ENCODE results near the gene CEP112.

The CEP112 gene

GRCh38 chr17:66152756-66153155 is 39.2 kb downstream of the CEP112 start:
- TF ChIP-seq CTCF (IDR thresholded peaks at IDR 0.05) = no peak
- no peak for TF ChIP-seq ZFX (IDR thresholded peaks at IDR 0.05; ENCODE audit: borderline replicate concordance)
- no peak overlapping the region for H3K27ac ChIP-seq

DNA sequence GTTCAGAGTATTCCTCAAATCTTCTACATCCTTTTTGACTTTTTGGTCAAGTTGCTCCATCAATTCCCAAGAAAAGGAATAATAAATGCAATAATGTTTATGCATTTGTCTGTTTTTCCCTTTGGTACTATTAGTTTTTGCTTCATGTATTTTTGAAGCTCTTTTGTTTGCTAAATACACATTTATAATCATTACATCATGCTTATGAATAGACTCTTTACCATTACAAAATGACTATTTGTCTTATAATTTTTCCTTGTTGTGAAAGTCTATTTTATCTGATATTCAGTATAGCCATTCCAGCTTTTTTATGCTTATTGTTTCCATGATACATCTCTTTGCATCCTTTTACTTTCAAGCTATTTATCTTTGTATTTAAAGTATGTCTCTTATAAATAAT is 41.2 kb downstream of the CEP112 start:
- H3K27ac ChIP-seq = no peak overlapping the region
- TF ChIP-seq ZFX (IDR thresholded peaks at IDR 0.05; ENCODE audit: borderline replicate concordance) = no peak
- TF ChIP-seq CTCF (IDR thresholded peaks at IDR 0.05) = no peak

DNA sequence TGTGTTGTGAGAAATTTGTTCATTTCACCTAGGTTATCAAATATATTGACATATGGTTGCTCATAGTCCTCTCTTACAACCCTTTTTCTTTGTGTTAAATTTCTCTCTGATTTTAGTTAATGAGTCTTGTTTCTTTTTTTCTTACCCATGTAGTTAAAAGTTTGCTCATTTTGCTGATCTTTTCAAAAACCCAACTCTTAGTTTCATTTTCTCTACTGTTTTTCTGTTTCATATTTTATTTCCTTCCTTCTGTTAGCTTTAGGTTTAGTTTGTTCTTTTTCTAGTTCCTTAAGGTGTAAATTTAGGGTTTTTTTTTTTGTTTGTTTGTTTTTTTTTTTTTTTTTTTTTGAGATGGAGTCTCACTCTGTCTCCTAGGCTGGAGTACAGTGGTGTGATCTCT is 42.4 kb downstream of the CEP112 start:
- H3K27ac ChIP-seq = no peak overlapping the region
- no peak for TF ChIP-seq CTCF (IDR thresholded peaks at IDR 0.05)
- no peak for TF ChIP-seq ZFX (IDR thresholded peaks at IDR 0.05; ENCODE audit: borderline replicate concordance)

DNA sequence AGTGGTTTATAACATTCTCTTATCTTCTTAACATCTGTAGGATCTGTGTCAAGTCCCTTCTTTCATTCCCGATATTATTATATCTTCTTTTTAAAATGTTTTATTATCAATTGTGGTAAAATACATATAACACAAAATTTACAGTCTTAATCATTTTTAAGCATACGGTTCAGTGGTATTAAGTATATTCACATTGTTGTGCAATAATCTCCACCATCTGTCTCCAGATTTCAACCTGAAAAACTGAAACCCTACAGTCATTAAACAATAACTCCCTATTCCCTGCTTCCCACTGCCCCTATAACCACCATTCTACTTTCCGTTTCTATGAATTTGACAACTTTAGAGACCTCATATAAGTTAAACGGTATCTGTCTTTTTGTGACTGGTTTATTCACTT is 45.5 kb downstream of the CEP112 start:
- no peak for TF ChIP-seq CTCF (IDR thresholded peaks at IDR 0.05)
- no peak for TF ChIP-seq ZFX (IDR thresholded peaks at IDR 0.05; ENCODE audit: borderline replicate concordance)
- H3K27ac ChIP-seq = no peak overlapping the region

DNA sequence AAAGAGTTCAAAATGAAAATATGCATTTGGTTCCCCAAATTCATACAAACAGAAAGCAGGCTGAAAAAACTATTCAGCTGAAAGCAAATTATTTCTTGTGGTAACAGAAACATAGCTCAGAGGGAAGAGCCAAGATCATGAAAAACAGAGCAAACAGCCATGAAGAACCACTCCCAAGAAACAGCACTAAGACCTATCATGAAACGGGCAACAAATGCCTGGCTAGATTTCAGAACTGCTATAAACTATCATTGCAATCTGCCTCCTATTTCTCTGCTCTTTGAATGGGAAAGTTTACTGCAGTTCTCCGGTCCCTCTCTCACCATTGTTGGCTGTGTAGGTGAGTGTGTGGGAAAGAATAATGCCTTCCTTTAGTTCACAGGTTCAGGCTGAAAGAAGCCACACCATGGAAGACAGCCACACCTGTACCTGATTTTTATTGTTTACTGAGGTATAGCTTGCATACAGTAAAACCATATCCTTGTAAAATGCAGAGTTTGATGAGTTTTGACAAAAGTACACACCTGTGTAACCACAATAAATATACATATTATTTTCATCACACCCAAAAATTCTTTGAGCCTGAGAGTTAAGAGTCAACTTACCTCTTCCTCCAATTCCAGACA is 48.2 kb downstream of the CEP112 start:
- no peak for TF ChIP-seq CTCF (IDR thresholded peaks at IDR 0.05)
- TF ChIP-seq ZFX (IDR thresholded peaks at IDR 0.05; ENCODE audit: borderline replicate concordance) = no peak
- no peak overlapping the region for H3K27ac ChIP-seq

- TF ChIP-seq ZFX (IDR thresholded peaks at IDR 0.05; ENCODE audit: borderline replicate concordance) = no peak
- TF ChIP-seq CTCF (IDR thresholded peaks at IDR 0.05) = no peak
- H3K27ac ChIP-seq = no peak overlapping the region
Observed at GRCh38 chr17:66142428-66142827, 49.5 kb downstream of the CEP112 start.

DNA sequence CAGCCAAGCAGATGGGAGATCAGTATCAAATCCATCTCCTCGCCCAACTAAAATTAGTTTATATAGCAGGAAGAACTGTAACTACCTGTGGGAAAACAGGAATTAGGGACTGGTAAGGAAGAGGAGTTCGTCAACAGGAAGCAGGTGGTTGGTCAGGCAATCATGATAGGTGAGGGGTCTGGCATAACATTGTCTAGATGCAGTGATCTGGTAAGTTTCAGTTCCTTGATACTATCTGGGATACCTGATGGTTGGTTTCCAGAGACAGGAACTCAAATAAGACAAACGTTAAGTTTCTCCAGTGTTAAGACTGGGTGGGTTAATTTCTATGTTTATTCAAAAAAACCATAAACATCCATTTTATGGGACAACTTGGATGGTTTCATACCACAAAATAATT is 53.8 kb downstream of the CEP112 start:
- no peak overlapping the region for H3K27ac ChIP-seq
- TF ChIP-seq ZFX (IDR thresholded peaks at IDR 0.05; ENCODE audit: borderline replicate concordance) = no peak
- no peak for TF ChIP-seq CTCF (IDR thresholded peaks at IDR 0.05)
